HFFc6 (cell line): Measurements from ENCODE around the gene TAAR1. TPM values are rescaled to one million over a fixed set of nuclear protein-coding genes. Genes with fewer than 3 reads are reported as not detected.
"Not testable (repeated sequence)": the region's sequence is repeated elsewhere in the genome, so short reads cannot be mapped to it uniquely, and the experiment has no call there.

ENCODE experiments used
- DNase-seq: peaks from one replicate; pipeline ENCODE4 v3.0.0-alpha.2; 2018
- H3K27ac Mint-ChIP-seq: 2 replicates; pipeline ENCODE4 v1.8.0; 2020; ENCODE audit warnings: mild to moderate bottlenecking, mixed read lengths
- H3K27me3 Mint-ChIP-seq: 2 replicates; pipeline ENCODE4 v1.8.0; 2021; ENCODE audit warnings: mild to moderate bottlenecking, moderate library complexity, mixed read lengths; ENCODE audit not compliant: insufficient read depth
- H3K36me3 Mint-ChIP-seq: 2 replicates; pipeline ENCODE4 v1.8.0; 2021; ENCODE audit warnings: low read depth, mixed read lengths
- H3K4me1 Mint-ChIP-seq: 2 replicates; pipeline ENCODE4 v1.8.0; 2020; ENCODE audit warnings: low read depth, mixed read lengths
- H3K4me3 Mint-ChIP-seq: 2 replicates; pipeline ENCODE4 v1.8.0; 2020; ENCODE audit warnings: mild to moderate bottlenecking, moderate library complexity, mixed read lengths
- H3K9me3 Mint-ChIP-seq: 2 replicates; pipeline ENCODE4 v1.8.0; 2020; ENCODE audit warnings: mild to moderate bottlenecking, mixed read lengths
- long read RNA-seq: library from polyadenylated mRNA; unstranded; transcript quantifications from one replicate; pipeline ENCODE4 v2.0.0, GENCODE V29; 2019
- total RNA-seq, 6 experiments: library from RNA; stranded (reverse); fragmentation: NEBNext Ultra II Directional; extraction: Animal tissue kit (Norgen Biotek cat#: 25700); gene quantifications; 2 replicates in 1 of 6; 3 replicates in 5 of 6; pipeline ENCODE4 v1.2.3, GENCODE V29; 2021
- TF ChIP-seq, protein P1 (sequence below): fragments of 200-600 bp; sonication (generic); IDR thresholded peaks from 2 replicates; pipeline ENCODE4 v1.5.0; 2021; ENCODE audit warnings: antibody characterized with exemption, mild to moderate bottlenecking

TAAR1 gene, protein sequence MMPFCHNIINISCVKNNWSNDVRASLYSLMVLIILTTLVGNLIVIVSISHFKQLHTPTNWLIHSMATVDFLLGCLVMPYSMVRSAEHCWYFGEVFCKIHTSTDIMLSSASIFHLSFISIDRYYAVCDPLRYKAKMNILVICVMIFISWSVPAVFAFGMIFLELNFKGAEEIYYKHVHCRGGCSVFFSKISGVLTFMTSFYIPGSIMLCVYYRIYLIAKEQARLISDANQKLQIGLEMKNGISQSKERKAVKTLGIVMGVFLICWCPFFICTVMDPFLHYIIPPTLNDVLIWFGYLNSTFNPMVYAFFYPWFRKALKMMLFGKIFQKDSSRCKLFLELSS
- not detected for total RNA-seq
- long read RNA-seq: 0 reads

DNA sequence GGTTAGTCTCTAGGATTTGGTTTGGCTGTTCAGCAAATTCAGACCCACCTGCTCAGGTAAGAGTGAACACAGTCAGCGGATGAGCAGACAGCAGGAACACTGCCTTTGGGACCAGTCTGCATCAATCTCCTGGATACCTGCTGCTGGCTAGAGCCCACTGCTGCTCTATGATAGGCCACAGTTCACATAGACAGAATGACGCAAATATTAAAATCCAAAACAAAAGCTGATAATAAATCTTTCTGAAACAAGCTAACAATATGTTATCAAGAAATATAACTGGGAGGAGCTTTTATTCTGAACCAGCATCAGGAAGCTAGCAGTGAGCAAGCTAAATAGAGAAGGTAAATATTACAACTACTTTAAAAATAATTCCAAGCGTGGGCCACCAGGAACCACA lies at the start of gene TAAR1:
Gene TAAR1 (minus strand): TSS at position 101 of the 400 bp plus-strand sequence. CDS start 13,179 bp downstream, outside the sequence.
- H3K36me3 Mint-ChIP-seq: no peaks in the 10 kb centered on the region
- no peak within 1 kb of the TSS for H3K27ac Mint-ChIP-seq
- no peak within 1 kb of the TSS for H3K4me3 Mint-ChIP-seq
- H3K9me3 Mint-ChIP-seq: no peaks in the 10 kb centered on the region
- H3K27me3 Mint-ChIP-seq: peaks cover 25% of the 10 kb centered on the region
- H3K4me1 Mint-ChIP-seq: no peaks in the 10 kb centered on the region
- TF ChIP-seq, protein P1, sequence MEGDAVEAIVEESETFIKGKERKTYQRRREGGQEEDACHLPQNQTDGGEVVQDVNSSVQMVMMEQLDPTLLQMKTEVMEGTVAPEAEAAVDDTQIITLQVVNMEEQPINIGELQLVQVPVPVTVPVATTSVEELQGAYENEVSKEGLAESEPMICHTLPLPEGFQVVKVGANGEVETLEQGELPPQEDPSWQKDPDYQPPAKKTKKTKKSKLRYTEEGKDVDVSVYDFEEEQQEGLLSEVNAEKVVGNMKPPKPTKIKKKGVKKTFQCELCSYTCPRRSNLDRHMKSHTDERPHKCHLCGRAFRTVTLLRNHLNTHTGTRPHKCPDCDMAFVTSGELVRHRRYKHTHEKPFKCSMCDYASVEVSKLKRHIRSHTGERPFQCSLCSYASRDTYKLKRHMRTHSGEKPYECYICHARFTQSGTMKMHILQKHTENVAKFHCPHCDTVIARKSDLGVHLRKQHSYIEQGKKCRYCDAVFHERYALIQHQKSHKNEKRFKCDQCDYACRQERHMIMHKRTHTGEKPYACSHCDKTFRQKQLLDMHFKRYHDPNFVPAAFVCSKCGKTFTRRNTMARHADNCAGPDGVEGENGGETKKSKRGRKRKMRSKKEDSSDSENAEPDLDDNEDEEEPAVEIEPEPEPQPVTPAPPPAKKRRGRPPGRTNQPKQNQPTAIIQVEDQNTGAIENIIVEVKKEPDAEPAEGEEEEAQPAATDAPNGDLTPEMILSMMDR: no peak
- DNase-seq: no peak

DNA sequence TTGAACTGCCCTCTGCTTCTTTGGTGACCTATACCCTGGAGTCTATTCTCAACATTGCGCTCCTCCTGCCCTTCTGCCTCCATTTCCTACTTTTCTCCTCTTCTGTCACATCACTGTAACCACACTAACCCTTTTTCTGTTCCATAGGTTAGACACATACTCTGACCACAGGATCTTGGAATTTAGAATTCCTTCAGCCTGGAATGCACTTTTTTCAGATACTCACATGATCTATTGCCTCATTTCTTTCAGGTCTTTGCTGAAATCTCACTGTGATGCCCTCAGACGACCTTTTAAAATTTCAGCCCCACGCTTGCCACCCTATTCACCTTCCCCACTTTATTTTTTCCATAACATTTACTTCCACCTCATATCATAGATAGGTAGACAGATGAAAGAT lies 49.8 kb upstream of the TAAR1 start:
- Mint-ChIP-seq H3K27ac (no peak overlapping the region), H3K9me3 (peaks cover 3% of the 10 kb centered on the region; the same call in 1 of the 2 replicates), H3K4me3 (no peak overlapping the region), H3K36me3 (no peaks in the 10 kb centered on the region), H3K4me1 (peaks cover 14% of the 10 kb centered on the region), H3K27me3 (peaks cover 3% of the 10 kb centered on the region)
- TF ChIP-seq, protein P1: no peak
- no peak for DNase-seq

DNA sequence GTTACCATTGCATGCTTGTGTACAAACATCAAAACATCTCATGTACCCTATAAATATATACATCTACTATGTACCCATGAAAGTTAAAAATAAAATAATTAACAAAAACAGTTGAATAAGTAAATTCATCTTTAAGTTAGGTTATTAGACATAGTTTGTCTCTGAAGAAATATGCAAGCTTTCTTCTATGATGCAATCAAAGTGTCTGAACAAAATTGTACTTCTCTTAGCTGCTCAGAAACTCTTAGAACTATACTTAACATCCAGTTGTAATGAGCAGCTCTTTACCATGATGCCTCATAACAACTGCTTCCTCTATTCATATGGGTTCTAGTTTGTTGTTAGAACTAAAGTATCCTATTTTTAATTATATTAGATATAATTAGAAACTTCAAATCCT lies 49.0 kb upstream of the TAAR1 start:
- H3K4me3 Mint-ChIP-seq: no peak overlapping the region
- H3K27me3 Mint-ChIP-seq: peaks cover 3% of the 10 kb centered on the region
- no peak for DNase-seq
- TF ChIP-seq, protein P1: no peak
- peaks cover 14% of the 10 kb centered on the region for H3K4me1 Mint-ChIP-seq
- no peaks in the 10 kb centered on the region for H3K36me3 Mint-ChIP-seq
- peaks cover 3% of the 10 kb centered on the region; the same call in 1 of the 2 replicates for H3K9me3 Mint-ChIP-seq
- no peak overlapping the region for H3K27ac Mint-ChIP-seq

DNA sequence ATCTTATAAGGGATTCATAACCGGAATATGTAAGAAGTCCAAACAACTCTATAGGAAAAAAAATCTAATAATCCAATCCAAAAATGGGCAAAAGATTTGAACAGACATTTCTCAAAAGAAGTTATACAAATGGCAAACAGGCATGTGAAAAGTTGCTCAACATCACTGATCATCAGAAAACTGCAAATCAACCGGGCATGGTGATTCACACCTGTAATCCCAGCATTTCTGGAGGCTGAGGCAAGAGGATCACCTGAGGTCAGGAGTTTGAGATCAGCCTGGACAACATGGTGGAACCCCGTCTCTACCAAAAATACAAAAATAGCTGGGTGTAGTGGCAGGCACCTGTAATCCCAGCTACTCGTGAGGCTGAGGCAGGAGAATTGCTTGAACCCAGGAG lies 47.8 kb upstream of the TAAR1 start:
- H3K4me3 Mint-ChIP-seq, DNase-seq, H3K4me1 Mint-ChIP-seq, H3K27me3 Mint-ChIP-seq, H3K27ac Mint-ChIP-seq, H3K9me3 Mint-ChIP-seq, H3K36me3 Mint-ChIP-seq: not testable (repeated sequence)

DNA sequence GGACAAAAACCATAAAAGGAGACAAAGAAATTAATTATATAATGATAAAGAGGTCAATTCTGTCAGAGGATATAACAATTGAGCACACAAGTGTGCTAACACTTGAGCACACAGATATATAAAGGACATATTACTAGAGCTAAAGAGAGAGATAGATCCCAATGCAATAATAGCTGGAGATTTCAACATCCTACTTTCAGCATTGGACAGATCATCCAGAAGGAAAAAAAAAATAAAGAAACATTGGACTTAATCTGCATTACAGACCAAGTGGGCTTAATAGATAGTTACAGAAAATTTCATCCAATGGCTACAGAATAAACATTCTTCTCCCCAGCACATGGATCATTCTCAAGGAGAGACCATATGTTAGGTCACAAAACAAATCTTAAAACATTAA lies 45.0 kb upstream of the TAAR1 start:
- no peak for DNase-seq
- H3K36me3 Mint-ChIP-seq: no peaks in the 10 kb centered on the region
- no peak overlapping the region for H3K27ac Mint-ChIP-seq
- TF ChIP-seq, protein P1: no peak
- H3K27me3 Mint-ChIP-seq: peaks cover 5% of the 10 kb centered on the region
- no peak overlapping the region for H3K4me3 Mint-ChIP-seq
- peaks cover 3% of the 10 kb centered on the region; the same call in 1 of the 2 replicates for H3K9me3 Mint-ChIP-seq
- H3K4me1 Mint-ChIP-seq: peaks cover 6% of the 10 kb centered on the region; the same call in 1 of the 2 replicates

DNA sequence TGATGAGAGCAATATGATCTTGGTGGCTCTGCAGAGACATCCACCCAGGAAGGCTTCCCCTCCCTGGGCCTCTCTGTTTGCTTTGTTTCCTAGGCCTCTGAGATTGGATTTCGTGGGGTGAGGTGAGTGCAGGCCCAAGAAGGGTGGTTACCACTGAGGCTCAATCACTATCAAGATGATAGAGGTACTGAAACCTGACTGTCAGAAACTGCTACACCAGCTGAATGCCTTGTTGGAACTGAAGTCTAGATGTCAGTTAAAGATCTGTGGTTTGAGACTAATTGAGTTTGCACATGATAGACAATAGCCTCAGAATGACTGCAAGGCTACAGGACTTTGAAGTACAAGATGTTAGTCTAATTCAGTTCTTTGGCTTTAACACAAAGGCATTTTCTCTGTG lies 39.6 kb upstream of the TAAR1 start:
- H3K9me3 Mint-ChIP-seq: peaks cover 8% of the 10 kb centered on the region
- TF ChIP-seq, protein P1: no peak
- peaks cover 9% of the 10 kb centered on the region; the same call in 1 of the 2 replicates for H3K36me3 Mint-ChIP-seq
- no peak for DNase-seq
- no peak overlapping the region for H3K4me3 Mint-ChIP-seq
- H3K4me1 Mint-ChIP-seq: peaks cover 7% of the 10 kb centered on the region
- peaks cover 3% of the 10 kb centered on the region; the same call in 1 of the 2 replicates for H3K27me3 Mint-ChIP-seq
- no peak overlapping the region for H3K27ac Mint-ChIP-seq
